HCT116 (cell line): ENCODE data around the gene TRIM41. TPM values are rescaled to one million over a fixed set of nuclear protein-coding genes. Genes with fewer than 3 reads are reported as not detected.

Source experiments
- ATAC-seq: fragments of 200-7000 bp; cut with Tn5 transposase; 2 replicates; pipeline ENCODE4 v1.9.1; 2020; ENCODE audit warnings: mild to moderate bottlenecking, moderate library complexity
- BruUV-seq: library from RNA; stranded (reverse); fragments of 400-500 nt; replicated peaks from 2 replicates; lab custom pipeline; 2021; lab: Mats Ljungman, UMichigan
- CTCF ChIA-PET: fragments of 300-600 bp; sonication (Branson Sonifier 250); formaldehyde crosslinking; loops from one replicate; lab custom pipeline; 2021; ENCODE audit warnings: antibody characterized with exemption; lab: Charles Lee
- POLR2A ChIA-PET: fragments of 300-600, 350-600 bp; sonication (Branson Sonifier 250); formaldehyde crosslinking; loops from one replicate; lab custom pipeline; 2021; ENCODE audit warnings: antibody characterized with exemption; lab: Charles Lee
- RAD21 ChIA-PET, 2 experiments: fragments of 300-600 bp; sonication (Branson Sonifier 250); formaldehyde crosslinking; loops; one replicate each; lab custom pipeline; 2023; ENCODE audit warnings: low total read pairs in 2 of 2; ENCODE audit not compliant: uncharacterized antibody in 2 of 2, unreplicated experiment in 2 of 2, low non-redundant PET in 1 of 2; lab: Charles Lee
- DNase-seq: peaks from one replicate; pipeline ENCODE4 v3.0.0-alpha.2; 2010; ENCODE audit warnings: low read depth, low spot score
- H2AFZ ChIP-seq: fragments of 200-600 bp; shearing (Covaris generic), sonication (generic); 2 replicates; pipeline ENCODE4 v1.6.1; 2017; ENCODE audit warnings: low read depth, mixed run types, mixed read lengths, antibody characterized with exemption, low read length; ENCODE audit not compliant: poor library complexity, severe bottlenecking
- H3K27ac ChIP-seq: 2 replicates; pipeline ENCODE4 v1.5.1; 2012; ENCODE audit warnings: low read depth, low read length
- H3K27me3 ChIP-seq: fragments of 200-600 bp; sonication (generic); 2 replicates; pipeline ENCODE4 v1.6.1; 2016; ENCODE audit warnings: mixed run types, low read length, mixed read lengths; ENCODE audit not compliant: insufficient read depth
- H3K36me3 ChIP-seq, 2 experiments: fragments of 200-500 bp in 1 of 2; fragments of 200-600 bp in 1 of 2; sonication (Bioruptor generic) in 1 of 2; sonication (generic) in 1 of 2; 2 replicates each; pipeline versions ENCODE4 v1.5.1 to v1.6.1; 2014 to 2016; ENCODE audit warnings: low read length in 2 of 2, inconsistent platforms in 1 of 2, mixed read lengths in 1 of 2, mixed run types in 1 of 2; ENCODE audit not compliant: insufficient read depth in 2 of 2, control insufficient read depth in 1 of 2
- H3K4me1 ChIP-seq, 2 experiments: fragments of 200-600 bp in 1 of 2; sonication (generic) in 1 of 2; 2 replicates each; pipeline versions ENCODE4 v1.5.1 to v1.6.1; 2012 to 2017; ENCODE audit warnings: low read length in 2 of 2, inconsistent platforms in 1 of 2, mild to moderate bottlenecking in 1 of 2, mixed read lengths in 1 of 2, mixed run types in 1 of 2, moderate library complexity in 1 of 2; ENCODE audit not compliant: insufficient read depth in 2 of 2, control insufficient read depth in 1 of 2
- H3K4me2 ChIP-seq: fragments of 200-600 bp; sonication (generic); 2 replicates; pipeline ENCODE4 v1.6.1; 2017; ENCODE audit warnings: mixed run types, low read length, mixed read lengths
- H3K4me3 ChIP-seq, 2 experiments: fragments of 200-600 bp in 1 of 2; sonication (generic) in 1 of 2; replicated peaks in 1 of 2; 2 replicates each; pipeline ENCODE4 v1.5.1; 2011 to 2016; ENCODE audit warnings: low read length in 2 of 2, control low read depth in 1 of 2, low read depth in 1 of 2, mild to moderate bottlenecking in 1 of 2, mixed read lengths in 1 of 2, mixed run types in 1 of 2
- H3K79me2 ChIP-seq: fragments of 200-600 bp; sonication (generic); 2 replicates; pipeline ENCODE4 v1.6.1; 2017; ENCODE audit warnings: mild to moderate bottlenecking, mixed run types, low read length, moderate library complexity, mixed read lengths; ENCODE audit not compliant: insufficient read depth
- H3K9ac ChIP-seq: fragments of 200-600 bp; sonication (generic); 2 replicates; pipeline ENCODE4 v1.6.1; 2016; ENCODE audit warnings: low read length, mixed read lengths
- H3K9me2 ChIP-seq: fragments of 200-600 bp; sonication (generic), shearing (Covaris generic); 2 replicates; pipeline ENCODE4 v1.6.1; 2017; ENCODE audit warnings: mixed run types, mild to moderate bottlenecking, moderate library complexity; ENCODE audit not compliant: insufficient read depth
- H3K9me3 ChIP-seq, 2 experiments: fragments of 200-500 bp in 1 of 2; fragments of 200-600 bp in 1 of 2; sonication (Bioruptor generic) in 1 of 2; sonication (generic) in 1 of 2; 2 replicates each; pipeline ENCODE4 v1.6.1; 2014 to 2017; ENCODE audit warnings: low read length in 2 of 2, mixed read lengths in 2 of 2, inconsistent platforms in 1 of 2, low read depth in 1 of 2, mild to moderate bottlenecking in 1 of 2, mixed run types in 1 of 2, moderate library complexity in 1 of 2; ENCODE audit not compliant: control insufficient read depth in 1 of 2, insufficient read depth in 1 of 2
- H4K20me1 ChIP-seq: fragments of 200-600 bp; sonication (generic), shearing (Covaris generic); 2 replicates; pipeline ENCODE4 v1.6.1; 2017; ENCODE audit warnings: mixed run types, mild to moderate bottlenecking, moderate library complexity; ENCODE audit not compliant: insufficient read depth
- CBX3 ChIP-seq: IDR thresholded peaks from 2 replicates; pipeline ENCODE4 v1.6.1; 2012; ENCODE audit warnings: low read depth
- CEBPB ChIP-seq: IDR thresholded peaks from 2 replicates; pipeline ENCODE4 v1.6.1; 2012; ENCODE audit warnings: low read depth
- RAD21 ChIP-seq: IDR thresholded peaks from 2 replicates; pipeline ENCODE4 v1.6.1; 2012; ENCODE audit warnings: low read depth, mild to moderate bottlenecking
- REST ChIP-seq: IDR thresholded peaks from 2 replicates; pipeline ENCODE4 v1.6.1; 2012; ENCODE audit warnings: low read depth
- ZBTB33 ChIP-seq: IDR thresholded peaks from 2 replicates; pipeline ENCODE4 v1.6.1; 2011; ENCODE audit warnings: mild to moderate bottlenecking, low read length, moderate library complexity; ENCODE audit not compliant: insufficient replicate concordance; ENCODE audit errors: extremely low read depth
- intact Hi-C: fragments of 100-400 bp; cut with micrococcal nuclease; formaldehyde crosslinking; loops from 2 replicates; pipeline ENCODE4 v1.10.0; 2022
- total RNA-seq: library from RNA; stranded (reverse); gene quantifications from one replicate; pipeline ENCODE4 v1.2.1, GENCODE V29; 2021; ENCODE audit not compliant: unreplicated experiment

TRIM41 gene
- total RNA-seq, 1 experiment from 2014 or later, result 51.8 TPM

- TF ChIP-seq ZBTB33 (no peak), CEBPB (no peak), CBX3 (no peak), REST (no peak), RAD21 (no peak)
- TF ChIP-seq, all 23 proteins: peak for 0
- intact Hi-C loops, result loop anchor here (1.0 kb wide), 3 partner anchors 7 to 44 kb away; partner anchors contain the start of gene TRIM52
- H3K79me2 ChIP-seq, result no peaks in the 10 kb centered on the region
- H3K4me2 ChIP-seq, result peak overlapping the region; percentile 70; the same call in 1 of the 2 replicates
- H4K20me1 ChIP-seq, result no peaks in the 10 kb centered on the region
- H3K36me3 ChIP-seq, result no peaks in the 10 kb centered on the region
- H3K27me3 ChIP-seq, result no peaks in the 10 kb centered on the region
- no peak overlapping the region for H3K9ac ChIP-seq
- CTCF ChIA-PET, result no interaction called here
- POLR2A ChIA-PET, result no interaction called here
- ATAC-seq (no peak), DNase-seq (no peak)
- peak overlapping the region; percentile 19; the same call in 1 of the 2 replicates for H3K27ac ChIP-seq
- BruUV-seq, result no TSS peak
- no peaks in the 10 kb centered on the region for H3K9me2 ChIP-seq
- RAD21 ChIA-PET, result no interaction called here
- H3K9me3 ChIP-seq, result no peaks in the 10 kb centered on the region
- H3K4me1 ChIP-seq, result peaks cover 12 to 48% of the 10 kb centered on the region in 2 experiments
- no peak overlapping the region for H2AFZ ChIP-seq
- H3K4me3 ChIP-seq, result no peak overlapping the region
These were observed 5.3 kb upstream of the TRIM41 start for GRCh38 chr5:181217803-181218062.
